SH-SY5Y (cell line): Measurements from ENCODE around the gene ZSCAN4.

Experiments used
- GATA2 ChIP-seq: IDR thresholded peaks from 2 replicates; pipeline ENCODE4 v1.6.1; 2011; ENCODE audit warnings: mild to moderate bottlenecking, low read depth, low read length
- GATA3 ChIP-seq: IDR thresholded peaks from 2 replicates; pipeline ENCODE4 v1.6.1; 2011; ENCODE audit warnings: low read depth, mild to moderate bottlenecking, low read length, moderate library complexity

DNA sequence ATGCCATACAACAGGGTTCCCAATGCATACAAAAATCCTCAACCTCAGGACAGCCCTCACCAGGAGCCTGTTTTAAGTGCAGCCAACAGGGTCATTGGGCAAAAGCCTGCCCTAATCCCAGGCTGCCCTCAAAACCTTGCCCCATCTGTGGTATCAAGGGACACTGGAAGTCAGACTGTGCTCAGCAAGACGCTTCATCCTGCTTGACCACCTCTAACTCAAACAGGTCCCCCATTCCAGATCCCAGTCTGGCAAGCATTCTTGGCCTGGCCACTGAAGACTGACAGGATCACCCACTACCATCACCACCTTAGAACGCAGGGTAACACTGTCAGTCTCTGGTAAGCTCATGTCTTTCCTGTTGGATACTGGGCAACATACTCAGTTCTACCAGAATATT is 15.0 kb upstream of the ZSCAN4 start:
- TF ChIP-seq GATA2 = no peak
- TF ChIP-seq GATA3 = no peak
